ENCODE measurements around the gene KCNK17. TPM values are rescaled to one million over a fixed set of nuclear protein-coding genes. Genes with fewer than 3 reads are reported as not detected.
"Not testable (repeated sequence)": the region's sequence is repeated elsewhere in the genome, so short reads cannot be mapped to it uniquely, and the experiment has no call there.

Gene KCNK17
- polyA plus RNA-seq, 1 experiment, result not detected

DNA sequence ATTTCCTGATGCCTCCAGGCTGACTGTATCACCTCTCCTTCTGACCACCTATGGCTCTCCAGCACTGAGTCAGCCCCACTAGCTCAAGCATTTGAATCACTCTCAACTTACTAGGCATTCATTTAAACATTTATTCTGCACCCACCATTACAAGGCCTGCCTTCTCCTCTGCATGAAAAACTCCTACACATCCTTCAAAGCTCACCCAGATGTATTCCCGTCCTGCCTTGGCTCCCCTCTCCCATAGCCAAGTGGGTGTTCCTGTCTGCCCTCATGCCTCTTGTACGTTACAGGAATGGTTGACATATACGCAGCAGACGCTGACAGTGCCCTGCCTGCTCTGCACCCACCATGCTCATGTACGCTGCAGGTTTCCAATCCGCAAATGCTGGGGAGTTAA is 21.6 kb downstream of the KCNK17 start:
- H3K4me3 ChIP-seq (ENCODE audit: low read depth, low read length), result no peak overlapping the region
- no peaks in the 10 kb centered on the region; the same call in 1 of the 2 replicates for H3K27me3 ChIP-seq (ENCODE audit: control insufficient read depth, insufficient read depth, low read length)
- CTCF ChIA-PET, result no interaction called here
- POLR2A ChIA-PET, result no interaction called here
- TF ChIP-seq, protein P1, sequence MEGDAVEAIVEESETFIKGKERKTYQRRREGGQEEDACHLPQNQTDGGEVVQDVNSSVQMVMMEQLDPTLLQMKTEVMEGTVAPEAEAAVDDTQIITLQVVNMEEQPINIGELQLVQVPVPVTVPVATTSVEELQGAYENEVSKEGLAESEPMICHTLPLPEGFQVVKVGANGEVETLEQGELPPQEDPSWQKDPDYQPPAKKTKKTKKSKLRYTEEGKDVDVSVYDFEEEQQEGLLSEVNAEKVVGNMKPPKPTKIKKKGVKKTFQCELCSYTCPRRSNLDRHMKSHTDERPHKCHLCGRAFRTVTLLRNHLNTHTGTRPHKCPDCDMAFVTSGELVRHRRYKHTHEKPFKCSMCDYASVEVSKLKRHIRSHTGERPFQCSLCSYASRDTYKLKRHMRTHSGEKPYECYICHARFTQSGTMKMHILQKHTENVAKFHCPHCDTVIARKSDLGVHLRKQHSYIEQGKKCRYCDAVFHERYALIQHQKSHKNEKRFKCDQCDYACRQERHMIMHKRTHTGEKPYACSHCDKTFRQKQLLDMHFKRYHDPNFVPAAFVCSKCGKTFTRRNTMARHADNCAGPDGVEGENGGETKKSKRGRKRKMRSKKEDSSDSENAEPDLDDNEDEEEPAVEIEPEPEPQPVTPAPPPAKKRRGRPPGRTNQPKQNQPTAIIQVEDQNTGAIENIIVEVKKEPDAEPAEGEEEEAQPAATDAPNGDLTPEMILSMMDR (IDR thresholded peaks at IDR 0.05; ENCODE audit: insufficient read depth, low read depth, low read length), result no peak
- DNase-seq (ENCODE audit: low read depth), result no peak
- H3K36me3 ChIP-seq (ENCODE audit: control insufficient read depth, insufficient read depth, low read length), result no peaks in the 10 kb centered on the region

DNA sequence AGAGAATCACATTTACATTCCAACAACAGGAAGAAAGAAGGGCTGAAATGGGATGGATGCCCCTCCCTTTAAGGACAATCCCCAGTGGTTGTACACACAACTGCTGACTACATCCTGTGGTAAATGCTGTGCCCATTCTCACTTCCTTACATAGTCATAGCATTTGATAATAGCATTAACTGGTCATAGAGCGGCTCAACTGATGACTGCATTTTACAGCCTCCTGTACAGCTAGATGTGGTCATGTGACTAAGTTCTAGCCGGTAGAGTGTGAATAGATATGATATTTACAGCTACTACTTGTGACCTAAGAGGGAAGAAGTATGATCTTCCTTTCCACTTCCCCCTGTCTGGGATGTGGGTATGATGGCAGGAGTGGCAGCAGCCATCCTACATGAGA is 24.7 kb downstream of the KCNK17 start:
- CTCF ChIA-PET, result no interaction called here
- H3K4me3 ChIP-seq (ENCODE audit: low read depth, low read length), result no peak overlapping the region
- TF ChIP-seq, protein P1 (IDR thresholded peaks at IDR 0.05; ENCODE audit: insufficient read depth, low read depth, low read length), result no peak
- H3K36me3 ChIP-seq (ENCODE audit: control insufficient read depth, insufficient read depth, low read length), result no peaks in the 10 kb centered on the region
- no peak for DNase-seq (ENCODE audit: low read depth)
- POLR2A ChIA-PET, result no interaction called here
- no peaks in the 10 kb centered on the region for H3K27me3 ChIP-seq (ENCODE audit: control insufficient read depth, insufficient read depth, low read length)

DNA sequence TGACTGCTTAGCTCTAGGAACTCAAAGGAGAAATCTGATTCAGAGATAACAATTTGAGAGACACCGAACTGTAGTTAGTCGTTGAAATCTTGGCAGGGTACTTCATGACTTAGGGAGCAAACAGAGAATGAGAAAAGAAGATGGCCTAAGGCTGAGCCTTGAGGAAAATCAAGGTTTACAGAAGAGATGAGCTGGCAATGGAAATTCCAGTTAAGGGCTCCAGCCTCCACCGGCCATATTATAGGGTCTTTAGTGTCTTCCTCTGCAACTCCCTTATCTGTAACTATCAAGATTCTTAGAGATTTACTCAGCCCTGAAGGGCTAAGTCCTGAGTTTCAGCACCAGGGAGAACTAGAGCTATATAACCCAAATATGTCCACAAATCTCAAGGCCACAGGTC is 26.6 kb downstream of the KCNK17 start:
- no peak for DNase-seq (ENCODE audit: low read depth)
- TF ChIP-seq, protein P1 (IDR thresholded peaks at IDR 0.05; ENCODE audit: insufficient read depth, low read depth, low read length), result no peak
- no peaks in the 10 kb centered on the region for H3K36me3 ChIP-seq (ENCODE audit: control insufficient read depth, insufficient read depth, low read length)
- H3K4me3 ChIP-seq (ENCODE audit: low read depth, low read length), result no peak overlapping the region
- ChIA-PET POLR2A (no interaction called here), CTCF (interaction anchor here (1.1 kb wide), 1 partner anchor 13 kb away, joined by 3 read pairs; no protein-coding TSS in a partner anchor)
- no peaks in the 10 kb centered on the region for H3K27me3 ChIP-seq (ENCODE audit: control insufficient read depth, insufficient read depth, low read length)

DNA sequence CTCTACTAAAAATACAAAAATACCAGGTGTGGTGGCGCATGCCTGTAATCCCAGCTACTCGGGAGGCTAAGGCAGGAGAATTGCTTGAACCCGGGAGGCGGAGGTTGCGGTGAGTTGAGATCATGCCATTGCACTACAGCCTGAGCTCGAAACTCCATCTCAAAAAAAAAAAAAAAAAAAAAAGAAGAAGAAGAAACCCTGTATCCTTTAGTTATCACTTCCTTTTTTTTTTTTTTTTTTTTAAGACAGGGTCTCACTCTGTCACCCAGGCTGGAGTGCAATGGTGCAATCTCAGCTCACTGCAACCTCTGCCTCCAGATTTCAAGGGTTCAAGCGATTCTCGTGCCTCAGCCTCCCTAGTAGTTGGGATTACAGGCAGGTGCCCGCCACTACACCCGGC is 27.6 kb downstream of the KCNK17 start:
- POLR2A ChIA-PET, result not testable (repeated sequence)
- CTCF ChIA-PET, result interaction anchor here (1.7 kb wide), 1 partner anchor 17 kb away, joined by 6 read pairs; no protein-coding TSS in a partner anchor

DNA sequence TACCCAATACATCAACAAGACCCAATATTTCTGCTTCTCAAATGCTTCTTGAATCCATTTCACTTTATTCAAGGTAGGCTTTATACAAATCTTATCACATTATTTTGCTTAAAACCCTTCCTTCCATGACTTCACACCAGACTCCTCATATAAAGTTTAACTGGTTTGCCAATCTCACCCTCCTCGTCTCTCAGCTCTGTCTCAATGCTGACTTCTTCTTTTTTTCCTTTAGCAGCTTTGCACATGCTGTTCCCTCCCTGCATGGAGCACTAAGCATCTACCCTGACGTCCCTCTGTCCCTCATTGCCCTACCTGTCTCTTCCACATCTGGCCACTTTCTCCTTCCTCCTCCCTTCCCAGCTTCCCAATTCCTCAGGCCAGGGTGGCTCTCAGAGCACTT is 31.4 kb downstream of the KCNK17 start:
- TF ChIP-seq, protein P1 (IDR thresholded peaks at IDR 0.05; ENCODE audit: insufficient read depth, low read depth, low read length), result no peak
- no peak overlapping the region for H3K4me3 ChIP-seq (ENCODE audit: low read depth, low read length)
- DNase-seq (ENCODE audit: low read depth), result no peak
- ChIA-PET CTCF (interaction anchor here (0.7 kb wide), 1 partner anchor 20 kb away, joined by 4 read pairs; no protein-coding TSS in a partner anchor), POLR2A (no interaction called here)
- H3K36me3 ChIP-seq (ENCODE audit: control insufficient read depth, insufficient read depth, low read length), result no peaks in the 10 kb centered on the region
- no peaks in the 10 kb centered on the region for H3K27me3 ChIP-seq (ENCODE audit: control insufficient read depth, insufficient read depth, low read length)

More for the DNA sequence above, 27.6 kb downstream of the KCNK17 start:
- not testable (repeated sequence) for H3K27me3 ChIP-seq (ENCODE audit: control insufficient read depth, insufficient read depth, low read length); H3K36me3 ChIP-seq (ENCODE audit: control insufficient read depth, insufficient read depth, low read length); H3K4me3 ChIP-seq (ENCODE audit: low read depth, low read length); DNase-seq (ENCODE audit: low read depth)

DNA sequence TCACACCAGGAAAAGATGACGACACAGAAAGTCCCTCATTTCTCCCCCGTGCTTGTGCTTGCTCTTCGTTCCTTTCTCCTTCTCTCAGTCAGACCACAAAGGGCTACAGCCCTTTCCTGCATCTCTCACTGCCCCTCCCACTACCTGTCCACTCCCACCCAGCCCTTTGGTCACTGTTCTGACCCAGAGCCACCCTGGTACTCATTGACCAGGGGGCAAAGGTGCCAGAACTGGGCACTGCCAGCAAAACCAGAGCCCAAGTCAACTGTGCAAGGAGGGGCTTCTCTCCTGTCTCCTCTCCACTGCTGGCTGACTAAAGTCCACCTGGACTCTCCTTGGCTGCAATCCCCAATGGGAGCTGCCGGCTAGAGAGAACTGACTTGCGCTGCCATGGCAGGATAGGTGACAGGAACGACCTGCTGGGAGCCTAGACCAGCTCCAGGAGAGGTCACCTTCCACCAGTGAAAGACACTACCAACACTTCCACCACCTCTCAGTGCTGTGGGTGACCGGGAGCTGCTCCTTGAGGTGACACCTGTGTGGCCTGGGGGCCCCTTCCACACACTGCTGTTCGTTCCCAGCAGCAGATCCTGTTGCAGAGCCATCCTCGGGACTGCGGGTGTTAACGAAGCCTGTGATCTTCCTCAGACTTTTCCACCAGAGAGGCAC is 32.8 kb downstream of the KCNK17 start:
- ChIA-PET POLR2A (no interaction called here), CTCF (interaction anchor here (0.6 kb wide), 1 partner anchor 338 kb away, joined by 3 read pairs; no protein-coding TSS in a partner anchor)
- Histone ChIP-seq H3K36me3 (ENCODE audit: control insufficient read depth, insufficient read depth, low read length) (no peaks in the 10 kb centered on the region), H3K27me3 (ENCODE audit: control insufficient read depth, insufficient read depth, low read length) (no peaks in the 10 kb centered on the region), H3K4me3 (ENCODE audit: low read depth, low read length) (no peak overlapping the region)
- TF ChIP-seq, protein P1 (IDR thresholded peaks at IDR 0.05; ENCODE audit: insufficient read depth, low read depth, low read length), result no peak
- no peak for DNase-seq (ENCODE audit: low read depth)
